H1 (cell line): Measurements from ENCODE around the gene ADD2. TPM values are rescaled to one million over a fixed set of nuclear protein-coding genes. Genes with fewer than 3 reads are reported as not detected.
A peak's percentile ranks its signal among the peaks of the same experiment; 100 is the strongest.

Experiments
- CTCF ChIA-PET: fragments of 300-600 bp; sonication (Branson Sonifier 250); formaldehyde crosslinking; loops from one replicate; lab custom pipeline; 2021; ENCODE audit not compliant: partially characterized antibody; lab: Charles Lee
- POLR2A ChIA-PET: fragments of 300-600 bp; sonication (Branson Sonifier 250); formaldehyde crosslinking; loops from one replicate; lab custom pipeline; 2021; ENCODE audit warnings: inconsistent platforms; ENCODE audit not compliant: partially characterized antibody; lab: Charles Lee
- DNase-seq, 2 experiments: peaks; one replicate each; pipeline versions ENCODE4 v3.0.0 to v3.0.0-alpha.2; 2010 to 2022; ENCODE audit warnings: low spot score in 2 of 2, low read depth in 1 of 2, mixed read lengths in 1 of 2
- FAIRE-seq: peaks from 2 replicates; lab custom pipeline; 2011; peaks lifted over from hg19 to GRCh38; lab: Jason Lieb, UNC
- H2AFZ ChIP-seq: 2 replicates; pipeline ENCODE4 v1.8.1; 2012; ENCODE audit warnings: low read length, inconsistent platforms
- H2AK5ac ChIP-seq: 2 replicates; pipeline ENCODE4 v1.6.1; 2013; ENCODE audit warnings: low read depth, low read length
- H2BK120ac ChIP-seq: replicated peaks from 2 replicates; pipeline ENCODE3; 2013; ENCODE audit warnings: low read depth, low read length, inconsistent platforms
- H2BK12ac ChIP-seq: 2 replicates; pipeline ENCODE4 v1.6.1; 2013; ENCODE audit warnings: low read depth, low read length
- H2BK15ac ChIP-seq: 2 replicates; pipeline ENCODE4 v1.6.1; 2013; ENCODE audit warnings: low read length
- H2BK20ac ChIP-seq: 2 replicates; pipeline ENCODE4 v1.6.1; 2013; ENCODE audit warnings: low read length
- H2BK5ac ChIP-seq: 2 replicates; pipeline ENCODE4 v1.6.1; 2013; ENCODE audit warnings: low read depth, low read length
- H3K14ac ChIP-seq: 2 replicates; pipeline ENCODE4 v1.6.1; 2013; ENCODE audit warnings: inconsistent platforms; ENCODE audit not compliant: insufficient read length
- H3K18ac ChIP-seq: 2 replicates; pipeline ENCODE4 v1.6.1; 2013; ENCODE audit warnings: low read length; ENCODE audit errors: extremely low read depth
- H3K23ac ChIP-seq: 2 replicates; pipeline ENCODE4 v1.6.1; 2013; ENCODE audit warnings: inconsistent platforms; ENCODE audit not compliant: insufficient read length
- H3K23me2 ChIP-seq: 2 replicates; pipeline ENCODE4 v1.6.1; 2013; ENCODE audit warnings: low read depth, low read length
- H3K27ac ChIP-seq: 2 replicates; pipeline ENCODE4 v1.6.1; 2011; ENCODE audit warnings: low read depth, low read length, inconsistent platforms
- H3K27me3 ChIP-seq, 4 experiments: replicated peaks in 1 of 4; 1 replicate in 1 of 4; 2 replicates in 3 of 4; pipeline versions ENCODE4 v1.6.1 to v1.8.1; 2011 to 2013; ENCODE audit warnings: low read length in 3 of 4, mild to moderate bottlenecking in 3 of 4, inconsistent platforms in 2 of 4, mixed read lengths in 2 of 4, moderate library complexity in 1 of 4; ENCODE audit not compliant: control insufficient read depth in 3 of 4, insufficient read depth in 3 of 4; ENCODE audit errors: extremely low read depth in 1 of 4
- H3K36me3 ChIP-seq, 4 experiments: 2 replicates each; pipeline versions ENCODE4 v1.6.1 to v1.8.1; 2011 to 2013; ENCODE audit warnings: mild to moderate bottlenecking in 4 of 4, low read length in 3 of 4, moderate library complexity in 2 of 4, control low read depth in 1 of 4, inconsistent platforms in 1 of 4; ENCODE audit not compliant: insufficient read depth in 4 of 4, control insufficient read depth in 2 of 4
- H3K4ac ChIP-seq: replicated peaks from 2 replicates; pipeline ENCODE3; 2013; ENCODE audit warnings: low read length, low read depth, mixed read lengths, inconsistent platforms; ENCODE audit not compliant: insufficient read length
- H3K4me1 ChIP-seq, 4 experiments: replicated peaks in 1 of 4; 1 replicate in 1 of 4; 2 replicates in 3 of 4; pipeline versions ENCODE4 v1.6.1 to v1.8.1; 2011 to 2013; ENCODE audit warnings: low read length in 3 of 4, inconsistent platforms in 2 of 4, mixed read lengths in 1 of 4; ENCODE audit not compliant: insufficient read depth in 4 of 4, control insufficient read depth in 3 of 4
- H3K4me2 ChIP-seq, 2 experiments: 2 replicates each; pipeline versions ENCODE4 v1.6.1 to v1.8.1; 2011 to 2013; ENCODE audit warnings: low read depth in 2 of 2, low read length in 2 of 2, control low read depth in 1 of 2, inconsistent platforms in 1 of 2, mild to moderate bottlenecking in 1 of 2; ENCODE audit not compliant: insufficient read depth in 1 of 2
- H3K4me3 ChIP-seq, 4 experiments: fragments of 200-600, 300-600 bp in 1 of 4; sonication (generic), shearing (Covaris generic), sonication (Bioruptor Twin) in 1 of 4; 2 replicates each; pipeline versions ENCODE4 v1.5.1 to v1.8.1; 2011 to 2016; ENCODE audit warnings: low read length in 4 of 4, low read depth in 3 of 4, control low read depth in 2 of 4, inconsistent platforms in 2 of 4, mild to moderate bottlenecking in 2 of 4, mixed read lengths in 1 of 4, moderate library complexity in 1 of 4; ENCODE audit not compliant: insufficient read depth in 2 of 4; ENCODE audit errors: extremely low read depth in 1 of 4
- H3K56ac ChIP-seq: replicated peaks from 2 replicates; pipeline ENCODE3; 2013; ENCODE audit warnings: low read depth, mild to moderate bottlenecking, mixed read lengths, low read length, inconsistent platforms; ENCODE audit not compliant: insufficient read length
- H3K79me1 ChIP-seq: 2 replicates; pipeline ENCODE4 v1.6.1; 2013; ENCODE audit warnings: low read depth, low read length, control low read depth
- H3K79me2 ChIP-seq, 2 experiments: 2 replicates each; pipeline versions ENCODE4 v1.6.1 to v1.8.1; 2012 to 2013; ENCODE audit warnings: low read length in 2 of 2, mild to moderate bottlenecking in 2 of 2, inconsistent platforms in 1 of 2; ENCODE audit not compliant: insufficient read depth in 2 of 2, control insufficient read depth in 1 of 2
- H3K9ac ChIP-seq, 4 experiments: replicated peaks in 1 of 4; 1 replicate in 1 of 4; 2 replicates in 3 of 4; pipeline versions ENCODE4 v1.6.1 to v1.8.1; 2011 to 2013; ENCODE audit warnings: low read depth in 3 of 4, low read length in 3 of 4, control low read depth in 2 of 4, mild to moderate bottlenecking in 2 of 4, moderate library complexity in 2 of 4, inconsistent platforms in 1 of 4; ENCODE audit errors: extremely low read depth in 1 of 4
- H3K9me3 ChIP-seq, 2 experiments: 2 replicates each; pipeline versions ENCODE4 v1.6.1 to v1.8.1; 2012 to 2013; ENCODE audit warnings: mild to moderate bottlenecking in 2 of 2, moderate library complexity in 2 of 2, control low read depth in 1 of 2, inconsistent platforms in 1 of 2, low read depth in 1 of 2, low read length in 1 of 2, mixed read lengths in 1 of 2; ENCODE audit not compliant: insufficient read depth in 2 of 2
- H4K20me1 ChIP-seq, 2 experiments: replicated peaks in 1 of 2; 2 replicates each; pipeline versions ENCODE3 to v1.8.1; 2011 to 2013; ENCODE audit warnings: inconsistent platforms in 2 of 2, low read length in 2 of 2, mild to moderate bottlenecking in 1 of 2; ENCODE audit not compliant: insufficient read depth in 2 of 2, control insufficient read depth in 1 of 2
- H4K5ac ChIP-seq: 2 replicates; pipeline ENCODE4 v1.6.1; 2013; ENCODE audit warnings: low read length, low read depth, mixed read lengths, inconsistent platforms; ENCODE audit not compliant: insufficient read length
- H4K8ac ChIP-seq: 2 replicates; pipeline ENCODE4 v1.8.0; 2013; ENCODE audit warnings: mild to moderate bottlenecking, moderate library complexity, low read length, inconsistent platforms; ENCODE audit not compliant: insufficient read depth; ENCODE audit errors: extremely low read depth
- H4K91ac ChIP-seq: replicated peaks from 2 replicates; pipeline ENCODE3; 2013; ENCODE audit warnings: low read length, mixed read lengths, inconsistent platforms; ENCODE audit not compliant: insufficient read length
- CHD1 ChIP-seq: IDR thresholded peaks from 2 replicates; pipeline ENCODE4 v1.6.1; 2012; ENCODE audit warnings: low read depth, low read length, improper control_type of control experiment
- TAF1 ChIP-seq: IDR thresholded peaks from 2 replicates; pipeline ENCODE4 v1.6.1; 2011; ENCODE audit warnings: mild to moderate bottlenecking, low read depth, low read length
- TBP ChIP-seq: IDR thresholded peaks from 2 replicates; pipeline ENCODE4 v1.6.1; 2011; ENCODE audit warnings: low read depth, low read length, improper control_type of control experiment
- WGBS, 2 experiments: shearing (Covaris generic) in 1 of 2; methylation state at CpG; one replicate each; pipeline versions ENCODE4 v1.1.6 to v1.1.7; 2013 to 2015; ENCODE audit warnings: low lambda C conversion rate in 2 of 2, mixed read lengths in 2 of 2, inconsistent platforms in 1 of 2, low coverage in 1 of 2, missing lambda C conversion rate in 1 of 2; ENCODE audit not compliant: insufficient replicate concordance in 2 of 2, insufficient coverage in 1 of 2, insufficient read length in 1 of 2; ENCODE audit errors: extremely low coverage in 1 of 2, missing lambda C conversion rate in 1 of 2; 5-methylcytosine and 5-hydroxymethylcytosine counted together
- polyA plus RNA-seq, 7 experiments: library from polyadenylated mRNA; depleted of rRNA in 3 of 7; stranded (reverse) in 5 of 7; unstranded in 2 of 7; fragments of >200 nt in 5 of 7; fragments of 200-250 nt in 2 of 7; gene quantifications; 1 replicate in 5 of 7; 2 replicates in 1 of 7; 4 replicates in 1 of 7; pipeline versions ENCODE4 v1.2.1 to v1.2.3, GENCODE V29; 2011 to 2013; ENCODE audit warnings: missing spikeins in 2 of 7, mixed read lengths in 2 of 7
- total RNA-seq: library from RNA; stranded (reverse); fragmentation: NEBNext Ultra II Directional; extraction: Animal tissue kit (Norgen Biotek cat#: 25700); gene quantifications from 2 replicates; pipeline ENCODE4 v1.2.1, GENCODE V29; 2021

The ADD2 gene
- total and polyA plus RNA-seq, 2 of the 8 experiments (the other 6 are each of a cell fraction or from before 2014, with no cell fraction given) = 58.5 to 170 TPM

- POLR2A ChIA-PET = interaction anchor here (0.8 to 1.2 kb wide), 4 partner anchors 13 to 325 kb away, joined by 3 to 4 read pairs (median 3); no protein-coding TSS in a partner anchor
- peak overlapping the region; percentile 65; the same call in 1 of the 2 replicates for H2AK5ac ChIP-seq
- peak overlapping the region; percentile 87 for H3K18ac ChIP-seq
- H3K27me3 ChIP-seq = no peaks in the 10 kb centered on the region
- H3K14ac ChIP-seq = no peak overlapping the region
- peak overlapping the region; percentile 93 for H4K91ac ChIP-seq
- no peaks in the 10 kb centered on the region for H3K79me1 ChIP-seq
- H2AFZ ChIP-seq = peak overlapping the region; percentile 59
- TF ChIP-seq TBP (0 out of 2 replicates have a peak, but pooled peaks have one; percentile 21), CHD1 (no peak), TAF1 (0 out of 2 replicates have a peak, but pooled peaks have one; percentile 24)
- H3K23me2 ChIP-seq = no peaks in the 10 kb centered on the region; the same call in 1 of the 2 replicates
- H3K4me1 ChIP-seq = peaks cover 4 to 11% (median 5%) of the 10 kb centered on the region in 4 experiments
- peak in 1 of 2 experiments; percentile 62 for DNase-seq
- 0 out of 2 replicates have a peak overlapping the region, but pooled peaks have one; percentile 26 for H3K27ac ChIP-seq
- H4K20me1 ChIP-seq = no peaks in the 10 kb centered on the region
- no peak for FAIRE-seq
- H3K9ac ChIP-seq = peak overlapping the region in 2 of 4 experiments; percentile 14 to 29; a peak in 3 of 7 replicates
- 0 out of 2 replicates have a peak overlapping the region, but pooled peaks have one; percentile 46 for H2BK15ac ChIP-seq
- no peaks in the 10 kb centered on the region for H3K79me2 ChIP-seq
- H3K56ac ChIP-seq = peak overlapping the region; percentile 70
- peak overlapping the region in 1 of 4 experiments; percentile 41; a peak in 3 of 8 replicates for H3K4me3 ChIP-seq
- H3K36me3 ChIP-seq = no peaks in the 10 kb centered on the region
- peak overlapping the region; percentile 28 for H4K5ac ChIP-seq
- H3K23ac ChIP-seq = no peak overlapping the region
- peak overlapping the region; percentile 6 for H3K4ac ChIP-seq
- 23 to 100% methylated on average over 3 to 13 of the region's 13 CpGs for WGBS, 2 experiments
- H2BK5ac ChIP-seq = peak overlapping the region; percentile 97; the same call in 1 of the 2 replicates
- H3K4me2 ChIP-seq = peak overlapping the region; percentile 53 to 91
- H4K8ac ChIP-seq = no peak overlapping the region; the same call in 1 of the 2 replicates
- no peaks in the 10 kb centered on the region; a peak in 1 of 4 replicates for H3K9me3 ChIP-seq
- peak overlapping the region; percentile 95; the same call in 1 of the 2 replicates for H2BK12ac ChIP-seq
- CTCF ChIA-PET = interaction anchor here (0.9 to 5.5 kb wide), 8 partner anchors 8 to 324 kb away, joined by 3 to 35 read pairs (median 6); partner anchors contain the start of genes ADD2 and FAM136A
- peak overlapping the region; percentile 87; the same call in 1 of the 2 replicates for H2BK20ac ChIP-seq
- H2BK120ac ChIP-seq = peak overlapping the region; percentile 2
Observed at GRCh38 chr2:70626254-70626990, 141.6 kb downstream of the ADD2 start.
